HCT116 (cell line): ENCODE data around the gene ABI1.

Experiments
- CBX3 ChIP-seq: IDR thresholded peaks from 2 replicates; pipeline ENCODE4 v1.6.1; 2012; ENCODE audit warnings: low read depth
- EGR1 ChIP-seq: IDR thresholded peaks from 2 replicates; pipeline ENCODE4 v1.6.1; 2012; ENCODE audit warnings: low read depth
- EZH2 ChIP-seq: fragments of 200-600 bp; sonication (generic); IDR thresholded peaks from 2 replicates; pipeline ENCODE4 v1.6.1; 2017; ENCODE audit warnings: antibody characterized with exemption, mixed run types
- EZH2phosphoT487 ChIP-seq: fragments of 200-600 bp; IDR thresholded peaks from 2 replicates; pipeline ENCODE4 v1.6.1; 2018; ENCODE audit warnings: antibody characterized with exemption, borderline replicate concordance
- POLR2A ChIP-seq: IDR thresholded peaks from 2 replicates; pipeline ENCODE4 v1.7.0; 2011; ENCODE audit warnings: borderline replicate concordance; ENCODE audit not compliant: insufficient read depth, insufficient read length; ENCODE audit errors: extremely low read depth
- POLR2AphosphoS5 ChIP-seq: IDR thresholded peaks from 2 replicates; pipeline ENCODE4 v1.6.1; 2011; ENCODE audit warnings: mild to moderate bottlenecking, low read depth, low read length, moderate library complexity
- SIN3A ChIP-seq: IDR thresholded peaks from 2 replicates; pipeline ENCODE4 v1.6.1; 2012; ENCODE audit warnings: low read depth
- ZNF274 ChIP-seq: fragments of 200-500 bp; sonication (Bioruptor generic); IDR thresholded peaks from 2 replicates; pipeline ENCODE4 v1.6.1; 2014; ENCODE audit warnings: mild to moderate bottlenecking, low read depth, low read length, inconsistent platforms
- TF ChIP-seq, protein P1 (sequence below), 3 experiments: fragments of 200-600 bp in 1 of 3; sonication (generic) in 1 of 3; IDR thresholded peaks in 2 of 3; conservative IDR thresholded peaks in 1 of 3; 2 replicates each; pipeline ENCODE4 v1.5.1; 2012 to 2017; ENCODE audit warnings: low read depth in 2 of 3, low read length in 2 of 3, antibody characterized with exemption in 1 of 3, borderline replicate concordance in 1 of 3, control low read depth in 1 of 3, mild to moderate bottlenecking in 1 of 3, mixed read lengths in 1 of 3, mixed run types in 1 of 3, moderate library complexity in 1 of 3; ENCODE audit not compliant: insufficient read depth in 1 of 3

DNA sequence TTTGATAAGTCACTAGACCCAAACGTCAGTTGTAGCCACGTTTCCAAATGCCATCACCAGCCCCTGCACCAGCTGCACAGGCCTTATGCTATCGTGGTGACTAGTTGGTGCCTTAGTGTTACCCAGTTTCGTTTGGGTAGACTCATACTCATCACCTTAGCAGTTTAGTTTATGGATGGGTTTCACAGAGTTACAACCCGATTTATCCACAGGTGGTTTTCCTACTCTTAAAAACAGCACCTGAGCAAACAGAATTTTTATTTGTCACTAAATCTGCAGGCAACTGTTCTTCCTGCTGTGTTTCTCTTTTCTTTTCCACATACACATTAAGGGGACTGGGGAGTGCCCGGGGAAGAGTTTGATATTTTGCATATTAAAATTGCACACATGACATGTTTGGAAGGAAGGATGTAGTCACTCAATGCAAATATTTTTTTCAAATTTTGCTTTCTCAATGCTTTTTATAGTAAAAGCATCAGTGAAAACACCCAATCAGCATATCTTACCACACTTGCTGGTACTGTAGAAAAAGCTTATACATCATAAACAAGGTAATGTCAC, 121.6 kb downstream of the ABI1 start:
- TF ChIP-seq, protein P1, sequence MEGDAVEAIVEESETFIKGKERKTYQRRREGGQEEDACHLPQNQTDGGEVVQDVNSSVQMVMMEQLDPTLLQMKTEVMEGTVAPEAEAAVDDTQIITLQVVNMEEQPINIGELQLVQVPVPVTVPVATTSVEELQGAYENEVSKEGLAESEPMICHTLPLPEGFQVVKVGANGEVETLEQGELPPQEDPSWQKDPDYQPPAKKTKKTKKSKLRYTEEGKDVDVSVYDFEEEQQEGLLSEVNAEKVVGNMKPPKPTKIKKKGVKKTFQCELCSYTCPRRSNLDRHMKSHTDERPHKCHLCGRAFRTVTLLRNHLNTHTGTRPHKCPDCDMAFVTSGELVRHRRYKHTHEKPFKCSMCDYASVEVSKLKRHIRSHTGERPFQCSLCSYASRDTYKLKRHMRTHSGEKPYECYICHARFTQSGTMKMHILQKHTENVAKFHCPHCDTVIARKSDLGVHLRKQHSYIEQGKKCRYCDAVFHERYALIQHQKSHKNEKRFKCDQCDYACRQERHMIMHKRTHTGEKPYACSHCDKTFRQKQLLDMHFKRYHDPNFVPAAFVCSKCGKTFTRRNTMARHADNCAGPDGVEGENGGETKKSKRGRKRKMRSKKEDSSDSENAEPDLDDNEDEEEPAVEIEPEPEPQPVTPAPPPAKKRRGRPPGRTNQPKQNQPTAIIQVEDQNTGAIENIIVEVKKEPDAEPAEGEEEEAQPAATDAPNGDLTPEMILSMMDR (IDR thresholded peaks at IDR 0.05 in 2 of 3, conservative IDR thresholded peaks at IDR 0.05 in 1 of 3; ENCODE audit: borderline replicate concordance in 1 of 3, insufficient read depth in 1 of 3, low read depth in 2 of 3, low read length in 2 of 3): no peak
- TF ChIP-seq ZNF274 (no peak), SIN3A (no peak), POLR2AphosphoS5 (no peak), EZH2phosphoT487 (no peak), EGR1 (no peak), POLR2A (no peak), CBX3 (no peak), EZH2 (no peak)
